ENCODE measurements around the gene PEF1. TPM values are rescaled to one million over a fixed set of nuclear protein-coding genes. Genes with fewer than 3 reads are reported as not detected.

The PEF1 gene
- total RNA-seq, 2 experiments from 2014 or later: 79.6 to 80.6 TPM

DNA sequence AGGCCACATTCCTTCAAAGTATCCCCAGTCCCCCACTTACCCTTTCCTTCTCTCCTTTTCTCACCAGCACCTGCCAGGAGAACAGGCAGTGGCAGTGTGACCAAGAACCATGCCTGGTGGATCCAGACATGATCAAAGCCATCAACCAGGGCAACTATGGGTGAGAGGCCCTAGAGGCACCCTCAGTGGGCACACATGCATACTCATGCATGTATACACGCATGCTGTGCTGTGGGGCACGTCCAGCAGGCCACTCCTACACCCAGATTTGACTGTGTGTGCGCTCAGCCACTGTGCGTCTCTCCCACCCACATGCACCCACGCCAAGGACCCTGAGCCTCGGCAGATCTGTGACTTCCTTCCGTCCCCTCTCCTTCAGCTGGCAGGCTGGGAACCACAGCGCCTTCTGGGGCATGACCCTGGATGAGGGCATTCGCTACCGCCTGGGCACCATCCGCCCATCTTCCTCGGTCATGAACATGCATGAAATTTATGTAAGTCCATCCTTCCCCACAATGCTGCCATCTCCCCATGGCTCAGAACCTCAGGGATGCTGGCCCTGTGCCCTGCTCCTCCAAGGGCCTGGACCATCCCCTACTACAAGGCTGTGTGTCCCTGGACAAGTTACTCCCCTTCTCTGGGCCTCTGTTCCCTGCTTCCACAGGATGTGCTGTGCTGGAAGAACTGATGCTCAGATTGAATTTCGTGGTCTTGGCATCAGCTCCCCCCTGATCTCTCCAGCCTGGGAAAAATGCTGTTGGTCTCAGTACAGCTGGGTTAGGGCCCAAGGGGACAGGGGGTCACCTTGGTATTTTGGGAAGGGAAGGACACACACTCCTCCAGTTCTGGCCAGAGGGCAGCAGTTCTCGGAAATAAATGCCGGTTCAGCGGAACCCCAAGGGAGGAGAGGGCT is 61.3 kb downstream of the PEF1 start:
- CTCF ChIA-PET: no interaction called here
- no peak for DNase-seq
- Mint-ChIP-seq H3K27me3 (ENCODE audit: low read depth) (peaks cover 8% of the 10 kb centered on the region), H3K4me3 (no peak overlapping the region), H3K27ac (no peak overlapping the region), H3K4me1 (ENCODE audit: low read depth) (peaks cover 2% of the 10 kb centered on the region), H3K9me3 (no peaks in the 10 kb centered on the region), H3K36me3 (ENCODE audit: low read depth) (no peaks in the 10 kb centered on the region)
- intact Hi-C loops (cut with micrococcal nuclease): no loop called here

GRCh38 chr1:31581821-31582810 is 62.6 kb downstream of the PEF1 start:
- H3K36me3 Mint-ChIP-seq (ENCODE audit: low read depth): no peaks in the 10 kb centered on the region
- no peaks in the 10 kb centered on the region for H3K4me1 Mint-ChIP-seq (ENCODE audit: low read depth)
- no peaks in the 10 kb centered on the region for H3K9me3 Mint-ChIP-seq
- H3K27ac Mint-ChIP-seq: no peak overlapping the region
- no peak overlapping the region for H3K4me3 Mint-ChIP-seq
- DNase-seq: no peak
- H3K27me3 Mint-ChIP-seq (ENCODE audit: low read depth): peaks cover 2% of the 10 kb centered on the region
- CTCF ChIA-PET: no interaction called here
- intact Hi-C loops (cut with micrococcal nuclease): no loop called here

GRCh38 chr1:31580891-31581603 is 63.6 kb downstream of the PEF1 start:
- no peak for DNase-seq
- Mint-ChIP-seq H3K36me3 (ENCODE audit: low read depth) (no peaks in the 10 kb centered on the region), H3K27me3 (ENCODE audit: low read depth) (peaks cover 7% of the 10 kb centered on the region), H3K27ac (no peak overlapping the region), H3K4me3 (no peak overlapping the region), H3K4me1 (ENCODE audit: low read depth) (peaks cover under 1% of the 10 kb centered on the region), H3K9me3 (no peaks in the 10 kb centered on the region)
- intact Hi-C loops (cut with micrococcal nuclease): no loop called here
- CTCF ChIA-PET: interaction anchor here (1.2 kb wide), 1 partner anchor 32 kb away, joined by 3 read pairs; no protein-coding TSS in a partner anchor

- no peak overlapping the region for H3K27ac Mint-ChIP-seq
- H3K4me1 Mint-ChIP-seq (ENCODE audit: low read depth): peaks cover 1% of the 10 kb centered on the region
- H3K9me3 Mint-ChIP-seq: no peaks in the 10 kb centered on the region
- H3K36me3 Mint-ChIP-seq (ENCODE audit: low read depth): no peaks in the 10 kb centered on the region
- peaks cover 10% of the 10 kb centered on the region for H3K27me3 Mint-ChIP-seq (ENCODE audit: low read depth)
- DNase-seq: no peak
- no peak overlapping the region for H3K4me3 Mint-ChIP-seq
- intact Hi-C loops (cut with micrococcal nuclease): no loop called here
- CTCF ChIA-PET: interaction anchor here (1.2 kb wide), 1 partner anchor 31 kb away, joined by 3 read pairs; no protein-coding TSS in a partner anchor
These were observed 64.2 kb downstream of the PEF1 start for GRCh38 chr1:31580513-31580870.

Other genes with a start within 250 kb of the PEF1 start
- gene SERINC2, start 231.7 kb downstream of the PEF1 start, total RNA-seq: under 1 TPM in 1 of 2 experiments, not detected in 1; 0.10 TPM
- not detected for gene TINAGL1, start 68.4 kb downstream of the PEF1 start, total RNA-seq
- not detected for gene HCRTR1, start 27.2 kb downstream of the PEF1 start, total RNA-seq
- gene COL16A1, start 59.1 kb upstream of the PEF1 start, total RNA-seq: under 1 TPM; 0.17 to 0.47 TPM
- gene ADGRB2, start 119.5 kb upstream of the PEF1 start, total RNA-seq: under 1 TPM; 0.24 to 0.30 TPM
- gene SPOCD1, start 171.1 kb upstream of the PEF1 start, total RNA-seq: under 1 TPM; 0.21 to 0.30 TPM

Data from activated naive CD4-positive, alpha-beta T cell treated with anti-CD3 and anti-CD28 coated beads for 36 hours (primary cell).